NCI-H2196 (cell line): ENCODE results near the gene SLC39A11.
"Not testable (repeated sequence)": the region's sequence is repeated elsewhere in the genome, so short reads cannot be mapped to it uniquely, and the experiment has no call there.

Experiments
- DNase-seq: peaks from one replicate; lab custom pipeline; 2025; ENCODE audit not compliant: unreplicated experiment; lab: John Stamatoyannopoulos, UW

SLC39A11 gene

DNA sequence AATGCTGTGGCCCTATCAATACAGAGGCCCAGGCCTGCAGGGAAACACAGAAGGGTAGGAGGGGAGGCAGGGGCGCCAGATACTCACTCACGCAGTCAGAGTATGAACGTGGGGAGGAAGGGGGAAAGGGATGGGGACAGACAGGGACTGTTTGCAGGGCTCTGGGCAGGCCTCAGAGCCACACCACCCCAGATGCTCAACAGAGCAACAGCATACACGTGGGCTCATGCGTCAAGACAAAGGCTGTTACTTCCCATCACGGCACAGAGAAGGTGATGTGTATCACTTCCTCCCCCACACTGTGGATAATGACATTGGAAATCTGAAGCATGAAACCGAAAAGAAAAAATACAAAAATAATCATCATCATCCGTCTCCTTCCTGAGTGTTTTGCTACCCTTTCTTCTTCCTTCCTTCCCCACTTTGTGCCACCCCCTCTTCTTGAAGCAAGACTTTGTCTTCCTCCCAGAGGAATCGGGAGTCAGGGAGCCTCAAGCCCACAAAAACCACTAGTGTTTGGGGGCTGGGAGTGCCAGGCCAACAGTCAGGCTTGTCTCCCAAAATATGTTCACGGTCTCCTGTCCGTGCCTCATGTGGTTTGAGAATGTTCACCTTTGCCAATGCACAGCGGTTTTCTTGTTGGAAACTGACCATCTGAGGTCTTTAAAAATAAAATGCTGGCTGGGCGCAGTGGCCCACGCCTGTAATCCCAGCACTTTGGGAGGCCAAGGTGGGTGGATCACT, 20.1 kb downstream of the SLC39A11 start:
- DNase-seq = no peak

DNA sequence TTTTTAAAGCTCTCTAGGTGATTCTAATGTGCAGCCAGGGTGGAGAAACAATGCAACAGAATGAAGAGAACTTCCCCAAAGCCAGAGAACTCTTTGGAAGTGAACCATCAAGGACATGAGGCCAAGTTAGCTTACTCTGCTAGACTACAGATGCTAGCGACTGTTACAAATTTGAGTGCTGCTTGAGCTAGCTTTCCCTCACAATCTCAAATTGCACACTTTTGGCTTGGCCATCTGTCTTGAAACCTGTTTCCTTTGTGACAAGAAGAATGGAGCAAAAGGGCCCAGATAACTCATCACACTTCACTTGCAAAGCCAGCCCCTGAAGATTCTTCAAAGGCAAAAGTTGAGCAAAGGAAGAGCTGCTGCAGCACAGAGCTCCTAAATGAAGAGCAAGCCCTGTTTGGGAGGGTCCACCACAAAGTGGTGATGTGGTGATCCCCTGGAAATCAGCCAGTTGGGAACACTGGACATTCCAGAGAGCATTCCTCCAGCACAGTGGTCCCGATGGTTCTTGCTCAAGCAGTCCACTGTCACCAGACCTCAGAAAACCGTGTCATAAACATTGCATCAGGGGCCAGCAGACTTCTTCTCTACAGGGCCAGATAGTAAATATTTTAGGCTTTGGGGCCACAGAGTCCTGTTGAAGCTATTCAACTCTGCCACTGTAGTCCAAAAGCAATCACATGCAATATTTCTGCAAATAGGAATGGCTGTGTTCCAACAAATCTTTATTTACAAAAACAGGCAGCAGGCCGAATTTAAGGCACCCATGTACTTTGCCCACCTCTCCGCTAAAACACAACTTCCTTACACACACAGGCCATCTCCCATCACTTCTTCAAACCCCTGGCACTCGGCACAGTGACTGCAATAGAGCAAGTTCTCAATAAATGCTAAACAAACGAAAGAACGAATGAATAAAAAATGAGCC, 21.2 kb downstream of the SLC39A11 start:
- no peak for DNase-seq

DNA sequence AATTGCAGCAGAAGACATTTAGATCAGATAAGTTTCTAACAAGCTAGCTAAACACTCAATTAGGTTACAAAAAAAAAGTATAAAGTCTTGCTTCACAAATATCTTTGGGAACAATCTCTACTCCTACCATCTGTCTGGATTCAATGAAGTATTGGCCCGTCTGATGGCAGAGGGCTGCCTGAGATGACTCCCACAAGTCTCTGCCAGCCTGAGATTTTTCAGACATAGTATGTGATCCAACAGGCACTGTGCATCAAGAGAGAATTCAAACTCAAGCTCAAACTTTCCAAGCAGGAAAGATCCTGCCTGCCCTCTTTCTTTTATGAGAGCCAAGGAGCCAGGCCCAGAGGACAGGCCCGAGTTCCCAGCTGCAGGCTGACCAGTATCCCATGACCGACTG, 22.6 kb downstream of the SLC39A11 start:
- no peak for DNase-seq

GRCh38 chr17:73069164-73069770, 23.2 kb downstream of the SLC39A11 start:
- DNase-seq = peak; percentile 11

DNA sequence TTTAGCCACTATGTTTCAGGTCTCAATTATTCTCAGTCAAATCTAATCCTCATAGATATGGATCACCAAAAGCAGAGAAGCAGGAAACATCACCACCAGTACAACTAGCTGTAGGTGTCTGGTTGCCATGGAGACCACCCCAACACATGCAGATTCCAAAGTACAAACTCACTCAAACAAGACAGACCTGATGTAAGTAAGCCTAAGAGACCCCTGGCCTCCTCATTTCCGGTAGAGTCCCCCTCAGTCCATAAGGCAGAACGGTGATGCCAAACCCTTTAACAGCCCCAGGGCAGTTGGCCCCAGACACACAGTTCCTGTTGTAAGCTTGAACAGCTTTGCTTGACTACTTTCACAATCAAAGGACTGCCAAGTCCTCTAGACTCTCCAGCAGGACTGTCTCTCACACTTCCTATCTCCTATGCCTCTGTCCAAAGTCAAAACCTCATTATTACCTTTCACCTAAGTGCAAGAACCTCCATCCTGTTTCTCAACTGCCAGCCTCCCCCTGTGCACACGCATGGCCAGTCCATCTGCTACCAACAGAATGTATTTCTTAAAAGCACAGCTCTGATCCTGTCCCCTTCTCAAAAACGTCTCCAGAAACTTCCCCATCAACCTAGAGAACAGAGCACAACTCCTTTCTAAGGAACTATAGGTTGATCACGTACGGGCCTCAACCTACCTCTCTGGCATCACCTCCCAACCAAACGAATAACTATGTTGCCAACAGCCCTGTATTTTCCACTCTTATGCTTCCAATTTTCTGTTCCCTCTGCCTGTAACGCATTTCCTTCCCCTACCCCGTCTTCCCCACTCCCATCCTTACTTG, 23.9 kb downstream of the SLC39A11 start:
- peak; percentile 10 for DNase-seq

DNA sequence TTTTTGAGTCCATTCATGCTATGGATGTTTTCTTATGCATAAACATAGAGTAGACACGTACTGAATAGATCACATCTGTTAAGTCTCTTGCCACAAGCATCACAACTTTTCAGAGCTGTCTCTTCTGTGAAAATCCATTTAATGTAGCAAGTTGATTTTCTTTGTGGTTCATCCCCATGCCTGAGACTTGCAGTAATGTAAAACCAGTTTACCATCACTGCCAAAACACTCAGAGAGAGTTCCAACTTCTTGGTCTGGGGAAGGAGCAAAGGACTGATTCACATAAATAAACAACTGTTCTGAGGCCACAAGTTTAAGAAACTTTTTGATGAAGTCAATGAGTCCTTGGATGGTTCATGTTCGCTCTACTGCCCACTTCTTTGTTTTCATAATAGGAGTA, 24.8 kb downstream of the SLC39A11 start:
- not testable (repeated sequence) for DNase-seq

DNA sequence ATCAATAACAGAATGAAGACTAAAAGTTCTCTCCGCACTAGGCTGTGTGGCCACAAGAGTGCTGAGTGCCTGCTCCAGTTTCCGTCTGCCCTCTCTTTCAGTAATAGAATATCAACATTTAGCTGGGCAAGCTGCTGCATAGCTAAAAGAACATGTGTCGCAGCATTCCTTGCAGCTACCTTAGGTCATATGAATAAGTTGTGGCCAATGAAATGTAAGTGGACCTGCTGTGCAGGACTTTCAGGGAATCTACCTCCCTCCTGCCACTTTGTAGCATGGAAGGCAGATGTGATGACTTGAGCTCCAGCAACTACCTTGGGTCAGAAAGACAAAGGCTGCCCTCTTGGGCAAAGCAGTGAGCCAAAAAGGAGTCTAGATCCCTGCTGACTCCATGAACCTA, 25.4 kb downstream of the SLC39A11 start:
- no peak for DNase-seq

GRCh38 chr17:73066148-73066884, 26.2 kb downstream of the SLC39A11 start:
- DNase-seq = peak; percentile 7

- DNase-seq = no peak
Observed at GRCh38 chr17:73065376-73065775, 27.1 kb downstream of the SLC39A11 start.

GRCh38 chr17:73064084-73064938, 28.2 kb downstream of the SLC39A11 start:
- no peak for DNase-seq

DNA sequence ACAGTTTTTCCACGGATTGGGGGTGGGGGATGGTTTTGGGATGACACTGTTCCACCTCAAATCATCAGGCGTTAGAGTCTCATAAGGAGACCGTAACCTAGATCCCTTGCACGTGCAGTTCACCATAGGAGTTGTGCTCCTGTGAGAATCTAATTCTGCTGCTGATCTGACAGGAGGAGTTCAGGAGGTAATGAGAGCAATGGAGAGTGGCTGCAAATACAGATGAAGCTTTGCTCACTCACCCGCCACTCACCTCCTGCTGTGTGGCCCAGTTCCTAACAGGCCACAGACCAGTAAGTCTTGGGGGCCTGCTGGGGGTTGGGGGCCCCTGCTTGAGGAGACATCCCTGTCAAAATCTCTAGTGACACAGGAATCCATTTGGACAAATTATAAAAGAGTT, 29.8 kb downstream of the SLC39A11 start:
- DNase-seq = no peak

DNA sequence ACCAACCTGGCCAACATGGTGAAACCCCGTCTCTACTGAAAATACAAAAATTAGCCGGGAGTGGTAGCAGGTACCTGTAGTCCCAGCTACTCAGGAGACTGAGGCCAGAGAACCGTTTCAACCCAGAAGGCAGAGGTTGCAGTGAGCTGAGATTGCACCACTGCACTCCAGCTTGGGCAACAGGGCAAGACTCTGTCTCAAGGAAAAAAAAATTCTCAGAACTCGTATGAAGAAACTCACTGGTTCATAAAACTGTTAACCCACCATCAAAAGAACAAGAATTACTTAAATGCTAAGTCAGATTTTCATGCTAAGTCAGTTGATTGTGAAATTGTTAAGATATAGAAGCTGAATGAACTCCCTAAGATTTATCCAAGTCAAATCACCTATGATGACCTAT, 31.3 kb downstream of the SLC39A11 start:
- DNase-seq = no peak

DNA sequence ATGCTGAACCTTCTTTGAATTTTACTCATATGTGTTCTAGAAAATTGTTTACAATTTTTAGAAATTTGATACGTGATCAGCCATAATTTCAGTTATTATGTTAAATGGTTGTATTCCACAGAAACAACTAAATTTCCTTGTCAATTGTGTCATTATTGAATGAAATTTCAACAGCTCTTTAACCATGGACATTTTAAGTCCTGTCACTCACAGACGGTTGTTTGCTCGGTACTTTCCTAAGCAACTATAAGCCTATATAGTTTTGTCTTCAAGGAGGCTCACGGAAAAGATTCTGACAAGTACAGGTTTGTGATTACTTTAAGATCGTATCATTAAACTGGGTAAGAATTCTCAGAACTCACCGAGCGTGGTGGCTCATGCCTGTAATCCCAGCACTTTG, 31.8 kb downstream of the SLC39A11 start:
- DNase-seq = no peak

DNA sequence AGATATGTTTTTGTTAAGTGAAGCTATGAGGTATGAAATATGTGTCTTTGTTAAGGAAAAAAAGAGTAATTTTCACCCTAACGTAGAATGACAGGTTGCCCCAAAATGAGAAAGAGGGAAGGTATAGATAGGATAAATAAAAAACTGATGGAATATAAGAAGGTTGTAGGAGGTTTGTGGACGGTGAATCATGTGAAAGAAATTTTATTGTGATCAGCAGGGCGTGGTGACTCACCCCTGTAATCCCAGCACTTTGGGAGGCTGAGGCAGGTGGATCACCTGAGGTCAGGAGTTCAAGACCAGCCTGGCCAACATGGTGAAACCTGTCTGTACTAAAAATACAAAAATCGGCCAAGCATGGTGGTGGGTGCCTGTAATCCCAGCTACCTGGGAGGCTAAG, 32.8 kb downstream of the SLC39A11 start:
- DNase-seq = not testable (repeated sequence)

- DNase-seq = no peak
Observed at GRCh38 chr17:73058022-73058421, 34.5 kb downstream of the SLC39A11 start.

DNA sequence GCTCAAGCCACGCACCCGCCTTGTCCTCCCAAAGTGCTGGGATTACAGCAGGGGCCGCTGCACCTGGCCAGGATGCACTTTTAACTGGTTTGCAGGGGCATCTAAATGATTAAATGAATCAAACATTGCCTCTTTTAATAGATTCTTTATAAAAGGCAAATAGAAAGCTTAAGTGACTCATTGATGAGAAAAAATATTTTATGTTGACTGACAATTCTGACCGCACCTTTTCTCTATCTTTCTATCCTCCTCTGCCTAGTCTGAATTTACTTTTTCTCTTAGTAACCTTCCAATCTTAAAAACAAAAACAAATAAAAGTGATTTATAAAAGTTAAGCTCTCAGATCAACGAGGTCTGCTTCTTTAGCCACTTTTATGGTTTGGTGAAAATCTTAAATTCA, 35.3 kb downstream of the SLC39A11 start:
- no peak for DNase-seq

DNA sequence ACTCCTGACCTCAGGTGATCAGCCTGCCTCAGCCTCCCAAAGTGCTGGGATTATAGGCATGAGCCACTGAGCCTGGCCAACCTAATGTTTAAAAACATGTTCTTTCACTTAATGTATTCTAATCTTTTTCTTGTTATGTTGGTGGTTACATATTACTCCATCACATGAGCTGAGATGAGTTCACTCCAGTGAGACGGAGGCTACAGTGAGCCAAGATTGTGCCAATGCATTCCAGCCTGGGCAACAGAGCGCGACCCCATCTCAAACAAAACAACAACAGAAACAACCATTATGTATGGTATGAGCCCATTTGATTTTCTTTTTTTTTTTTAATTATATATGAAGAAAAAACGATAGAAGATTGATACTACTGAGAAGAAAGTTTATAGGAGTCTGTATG, 39.6 kb downstream of the SLC39A11 start:
- DNase-seq = no peak

DNA sequence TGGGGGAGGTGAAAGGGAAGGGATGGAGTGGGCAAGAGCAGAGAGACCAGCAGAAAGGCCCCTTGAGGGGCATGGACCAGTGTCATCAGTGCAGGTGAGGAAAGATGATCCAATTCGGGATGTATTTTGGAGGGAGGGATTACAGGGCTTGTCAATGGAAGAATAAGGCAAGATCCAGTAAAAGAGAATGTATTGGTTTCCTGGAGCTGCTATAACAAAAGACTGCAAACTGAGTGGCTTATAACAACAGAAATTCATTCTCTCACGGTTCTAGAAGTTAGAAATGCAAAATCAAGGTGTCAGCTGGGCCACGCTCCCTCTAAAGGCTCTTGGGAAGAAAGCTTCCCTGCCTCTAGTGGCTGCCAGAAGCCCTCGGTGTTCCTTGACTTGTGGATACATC, 41.7 kb downstream of the SLC39A11 start:
- no peak for DNase-seq

DNA sequence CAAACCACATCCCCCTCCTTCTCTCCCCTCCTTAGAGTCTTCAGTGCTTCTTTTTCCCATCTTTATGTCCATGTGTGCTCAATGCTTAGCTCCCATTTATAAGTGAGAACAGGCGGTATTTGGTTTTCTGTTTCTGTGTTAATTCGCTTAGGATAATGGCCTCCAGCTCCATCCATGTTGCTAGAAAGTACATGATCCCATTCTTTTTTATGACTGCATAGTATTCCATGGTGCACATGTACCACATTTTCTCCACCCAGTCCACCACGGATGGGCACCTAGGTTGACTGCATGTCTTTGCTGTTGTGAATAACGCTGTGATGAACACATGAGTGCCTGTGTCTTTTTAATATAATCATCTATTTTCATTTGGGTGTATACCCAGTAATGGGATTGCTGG, 44.3 kb downstream of the SLC39A11 start:
- DNase-seq = no peak
